Skeletal muscle tissue (tissue), 4 donors: ENCODE data around the gene MCAM. TPM values are rescaled to one million over a fixed set of nuclear protein-coding genes. Genes with fewer than 3 reads are reported as not detected.

Experiments
- H3K27ac ChIP-seq: one replicate; pipeline ENCODE4 v1.7.0; 2013; ENCODE audit warnings: mild to moderate bottlenecking, low read depth, low read length, inconsistent platforms
- H3K27me3 ChIP-seq, 3 donors: one replicate each; pipeline ENCODE4 v1.7.0; 2013; ENCODE audit warnings: low read length in 3 of 3; ENCODE audit not compliant: control insufficient read depth in 3 of 3, insufficient read depth in 3 of 3
- H3K36me3 ChIP-seq, 3 donors: one replicate each; pipeline ENCODE4 v1.7.0; 2013; ENCODE audit warnings: low read length in 3 of 3; ENCODE audit not compliant: control insufficient read depth in 3 of 3, insufficient read depth in 3 of 3
- H3K4me1 ChIP-seq, 3 donors: one replicate each; pipeline ENCODE4 v1.7.0; 2013; ENCODE audit warnings: low read length in 3 of 3, mild to moderate bottlenecking in 3 of 3; ENCODE audit not compliant: control insufficient read depth in 3 of 3, insufficient read depth in 3 of 3
- H3K4me3 ChIP-seq, 3 donors: one replicate each; pipeline ENCODE4 v1.7.0; 2013; ENCODE audit warnings: low read length in 3 of 3
- H3K9ac ChIP-seq, 3 donors: one replicate each; pipeline ENCODE4 v1.7.0; 2013; ENCODE audit warnings: low read length in 3 of 3, mild to moderate bottlenecking in 3 of 3, moderate library complexity in 2 of 3, low read depth in 1 of 3
- H3K9me3 ChIP-seq, 3 donors: one replicate each; pipeline ENCODE4 v1.7.0; 2013; ENCODE audit warnings: low read length in 3 of 3; ENCODE audit not compliant: control insufficient read depth in 3 of 3
- total RNA-seq: library from RNA; depleted of rRNA; stranded (reverse); fragments of >200 nt; gene quantifications from one replicate; pipeline ENCODE4 v1.2.3, GENCODE V29; 2014
- donor health status: Osteomylitis.

Gene MCAM
- total RNA-seq, 1 donor from 2014 or later = 120 TPM

DNA sequence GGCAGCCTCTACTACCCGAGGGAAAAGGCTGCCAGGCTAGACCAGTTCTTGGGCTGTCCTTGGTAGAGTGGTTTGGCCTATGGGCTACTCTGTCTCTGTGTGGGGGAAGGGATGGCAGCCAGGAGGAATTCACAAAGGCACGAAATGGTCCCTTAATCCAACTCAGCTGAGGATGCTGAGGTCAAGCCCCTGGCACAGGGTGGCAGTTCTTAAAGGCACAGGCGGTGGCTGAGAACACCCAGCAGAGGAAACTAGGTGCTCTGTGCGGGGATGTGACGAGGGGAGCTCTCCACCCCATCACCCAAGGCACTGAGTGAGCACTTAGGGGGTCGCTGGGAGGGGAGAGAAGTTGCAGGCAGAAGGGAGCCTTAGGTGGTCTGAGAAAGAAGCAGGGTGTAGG lies 29.7 kb upstream of the MCAM start, which contains the start of gene MFRP:
TSS of gene MFRP (minus strand) at position 101 of the 400 bp plus-strand sequence. CDS start 192 bp downstream, outside the sequence.
- peaks cover 0 to 12% (median 9%) of the 10 kb centered on the region in 3 donors for H3K27me3 ChIP-seq
- peak within 1 kb of the TSS; percentile 30 for H3K27ac ChIP-seq
- H3K36me3 ChIP-seq = no peaks in the 10 kb centered on the region
- H3K9ac ChIP-seq = no peak within 1 kb of the TSS
- no peaks in the 10 kb centered on the region for H3K9me3 ChIP-seq
- H3K4me1 ChIP-seq = peaks cover 11 to 25% (median 13%) of the 10 kb centered on the region in 3 donors
- no peak within 1 kb of the TSS for H3K4me3 ChIP-seq

- H3K9ac ChIP-seq = no peak overlapping the region
- H3K27me3 ChIP-seq = peaks cover 5 to 20% (median 17%) of the 10 kb centered on the region in 3 donors
- H3K4me3 ChIP-seq = no peak overlapping the region
- H3K27ac ChIP-seq = no peak overlapping the region
- no peaks in the 10 kb centered on the region for H3K36me3 ChIP-seq
- H3K4me1 ChIP-seq = peaks cover 19 to 35% (median 22%) of the 10 kb centered on the region in 3 donors
- H3K9me3 ChIP-seq = no peaks in the 10 kb centered on the region
Observed at GRCh38 chr11:119345685-119346084, 28.8 kb upstream of the MCAM start.

- Histone ChIP-seq H3K27ac (no peak overlapping the region), H3K4me1 (peaks cover 23 to 38% (median 33%) of the 10 kb centered on the region in 3 donors), H3K4me3 (no peak overlapping the region), H3K27me3 (peaks cover 5 to 20% (median 18%) of the 10 kb centered on the region in 3 donors), H3K9me3 (no peaks in the 10 kb centered on the region), H3K9ac (no peak overlapping the region), H3K36me3 (no peaks in the 10 kb centered on the region)
Observed at GRCh38 chr11:119344291-119345010, 27.5 kb upstream of the MCAM start.

GRCh38 chr11:119343726-119344125 lies 26.8 kb upstream of the MCAM start:
- H3K4me1 ChIP-seq = peaks cover 30 to 46% (median 40%) of the 10 kb centered on the region in 3 donors
- H3K4me3 ChIP-seq = no peak overlapping the region
- H3K9ac ChIP-seq = peak overlapping the region in 1 of 3 donors; percentile 8
- H3K27ac ChIP-seq = no peak overlapping the region
- no peaks in the 10 kb centered on the region for H3K36me3 ChIP-seq
- peaks cover 5 to 20% (median 18%) of the 10 kb centered on the region in 3 donors for H3K27me3 ChIP-seq
- no peaks in the 10 kb centered on the region for H3K9me3 ChIP-seq

DNA sequence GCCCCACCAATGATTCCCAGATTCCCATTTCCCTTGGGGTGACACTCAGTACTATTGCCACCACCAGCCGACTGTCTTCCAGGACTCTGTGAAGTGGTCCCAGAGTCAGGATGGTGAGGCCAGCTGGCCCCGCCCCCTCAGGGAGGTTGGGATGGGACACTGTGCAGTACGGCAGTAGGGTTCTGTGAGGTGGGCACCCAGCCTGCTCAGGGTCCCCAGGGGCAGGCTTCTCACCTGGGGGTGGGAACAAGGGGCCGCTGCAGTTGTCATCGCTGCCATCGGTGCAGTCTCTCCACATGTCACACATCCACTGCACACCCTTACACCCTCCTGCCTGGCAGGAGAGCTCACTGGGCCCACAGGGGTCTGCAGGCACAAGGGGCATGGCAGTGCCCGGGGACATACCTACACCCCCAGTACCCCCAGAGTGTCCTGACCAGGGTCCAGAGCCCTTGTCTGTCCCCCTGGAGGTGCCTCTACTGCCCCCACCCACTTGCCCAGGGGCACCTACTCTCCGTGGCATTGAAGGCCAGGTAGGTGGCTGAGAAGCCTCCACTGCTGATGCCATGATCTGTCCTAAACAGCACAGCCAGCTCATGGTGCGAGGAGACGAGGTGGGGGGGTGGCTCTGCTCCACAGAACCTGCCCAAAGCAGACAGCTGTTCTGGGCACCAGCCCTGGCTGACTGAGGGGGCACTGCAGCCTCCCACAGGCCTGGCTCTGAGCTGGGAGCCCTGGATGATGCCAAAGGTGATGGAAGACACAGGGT lies 25.6 kb upstream of the MCAM start:
- no peak overlapping the region for H3K9ac ChIP-seq
- no peaks in the 10 kb centered on the region for H3K9me3 ChIP-seq
- H3K27ac ChIP-seq = no peak overlapping the region
- H3K4me1 ChIP-seq = peaks cover 37 to 49% (median 43%) of the 10 kb centered on the region in 3 donors
- H3K4me3 ChIP-seq = no peak overlapping the region
- H3K27me3 ChIP-seq = peaks cover 5 to 20% (median 18%) of the 10 kb centered on the region in 3 donors
- no peaks in the 10 kb centered on the region for H3K36me3 ChIP-seq

DNA sequence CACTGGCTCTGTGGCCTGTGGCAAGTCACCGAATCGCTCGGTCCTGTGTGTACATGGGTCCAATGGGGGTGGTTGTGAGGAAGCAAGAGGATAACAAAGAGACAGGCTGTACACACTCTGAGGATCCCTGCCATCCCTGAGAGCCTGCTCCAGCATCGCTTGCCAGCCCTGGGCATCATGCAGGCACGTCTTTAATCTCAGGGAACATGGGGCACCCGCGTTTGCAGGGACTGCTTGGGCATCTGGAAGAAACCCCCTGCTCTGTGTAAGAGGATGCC lies 25.0 kb upstream of the MCAM start:
- Histone ChIP-seq H3K4me1 (peaks cover 42 to 50% (median 45%) of the 10 kb centered on the region in 3 donors), H3K27me3 (peaks cover 5 to 20% (median 18%) of the 10 kb centered on the region in 3 donors), H3K4me3 (no peak overlapping the region), H3K27ac (no peak overlapping the region), H3K9ac (no peak overlapping the region), H3K9me3 (no peaks in the 10 kb centered on the region), H3K36me3 (peaks cover 0 to 4% (median 2%) of the 10 kb centered on the region in 3 donors)

DNA sequence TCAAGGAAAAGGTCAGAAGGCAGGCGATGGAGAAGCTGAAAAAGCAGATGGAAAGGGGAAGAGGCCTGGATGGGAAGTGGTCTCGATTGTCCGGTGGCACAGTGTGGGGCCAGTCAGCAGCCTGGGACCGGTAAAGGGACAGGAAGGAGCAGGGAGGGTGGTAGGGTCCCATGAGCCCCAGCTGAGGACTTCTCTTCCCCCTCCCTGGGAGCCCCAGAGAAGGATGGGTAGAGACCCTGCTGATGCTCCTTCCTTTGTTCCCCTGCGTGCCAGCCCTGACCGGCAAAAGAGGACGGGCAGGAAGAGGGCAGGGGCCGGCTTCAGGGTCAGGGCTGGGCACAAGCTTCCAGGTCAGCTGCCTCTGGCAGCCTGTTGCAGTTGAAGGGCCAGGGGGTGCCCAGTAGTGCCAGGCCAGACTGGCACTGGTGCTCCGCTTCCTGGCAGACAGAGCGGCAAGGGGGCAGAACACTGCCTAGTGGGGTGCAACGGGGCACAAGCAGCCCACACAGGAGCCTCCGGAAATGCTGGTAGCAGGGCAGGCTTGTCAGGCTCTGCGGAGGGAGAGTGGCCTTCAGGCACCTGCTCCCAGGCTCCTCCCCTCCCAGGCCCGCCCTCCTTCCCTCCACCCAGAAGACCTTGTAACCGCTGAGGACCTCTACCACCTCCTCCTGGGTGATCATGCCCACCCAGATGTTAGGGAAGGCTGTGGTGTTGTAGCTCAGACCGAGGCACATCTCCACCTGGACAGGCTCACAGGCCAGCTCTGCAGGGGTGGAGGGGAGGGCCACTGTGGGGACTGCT lies 24.5 kb upstream of the MCAM start:
- Histone ChIP-seq H3K4me3 (peak overlapping the region; percentile 52 to 68 (median 56)), H3K4me1 (peaks cover 41 to 49% (median 49%) of the 10 kb centered on the region in 3 donors), H3K9ac (peak overlapping the region; percentile 38 to 73 (median 43))

DNA sequence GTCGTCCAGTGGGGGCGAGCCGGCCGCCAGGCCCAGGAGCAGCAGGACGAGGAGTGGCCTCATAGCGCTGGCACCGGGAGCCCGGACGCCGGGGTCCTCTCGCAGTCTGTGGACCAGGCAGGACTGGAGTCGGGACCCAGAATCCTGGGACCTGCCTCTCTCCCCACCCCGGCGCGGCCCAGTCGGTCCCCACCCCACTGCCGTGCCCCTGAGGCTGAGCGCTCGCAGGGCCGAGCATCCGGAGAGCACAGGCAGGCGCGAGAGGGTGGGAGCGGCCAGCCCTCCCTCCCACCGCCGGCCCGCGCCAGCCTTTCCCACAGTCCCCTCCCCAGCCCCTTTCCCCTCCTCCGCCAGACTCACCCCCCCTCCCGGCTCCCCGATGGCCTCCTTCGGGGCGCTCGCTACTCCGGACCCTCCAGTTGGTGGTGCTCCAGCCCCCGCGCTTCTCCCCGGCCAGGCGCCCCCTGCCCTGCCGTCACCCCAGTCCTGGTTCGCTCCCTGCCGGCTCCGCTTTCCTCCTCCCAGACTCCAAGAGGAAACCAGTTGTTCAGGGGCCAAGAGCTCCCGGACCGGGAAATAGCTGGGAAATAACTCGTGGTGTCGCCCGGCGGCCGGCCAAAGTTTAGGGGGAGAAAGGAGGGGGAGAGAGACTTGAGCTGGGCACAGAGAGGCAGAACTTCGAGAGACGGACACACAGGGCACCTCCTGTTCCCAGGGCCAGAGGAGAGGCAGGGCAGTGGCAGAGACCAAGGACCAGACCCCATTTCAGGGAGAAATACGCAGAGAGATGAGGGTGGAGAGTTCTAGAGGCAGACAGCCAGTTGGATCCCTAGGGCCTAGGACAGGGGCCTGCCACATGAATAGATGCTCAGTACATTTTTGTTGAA lies 23.6 kb upstream of the MCAM start, which contains the start of gene C1QTNF5:
TSS of gene C1QTNF5 (minus strand) at position 549 of the 887 bp plus-strand sequence. CDS start at position 63, 486 bp downstream.
- peaks cover 5 to 20% (median 18%) of the 10 kb centered on the region in 3 donors for H3K27me3 ChIP-seq
- no peaks in the 10 kb centered on the region for H3K9me3 ChIP-seq
- peak within 1 kb of the TSS; percentile 88 for H3K27ac ChIP-seq
- H3K4me1 ChIP-seq = peaks cover 49 to 56% (median 54%) of the 10 kb centered on the region in 3 donors
- peaks cover 6 to 14% (median 9%) of the 10 kb centered on the region in 3 donors for H3K36me3 ChIP-seq
- peak within 1 kb of the TSS; percentile 59 to 68 (median 63) for H3K4me3 ChIP-seq
- peak within 1 kb of the TSS; percentile 74 to 79 (median 76) for H3K9ac ChIP-seq

More for the DNA sequence above, 24.5 kb upstream of the MCAM start:
- peaks cover 2 to 8% (median 5%) of the 10 kb centered on the region in 3 donors for H3K36me3 ChIP-seq
- no peaks in the 10 kb centered on the region for H3K9me3 ChIP-seq
- H3K27ac ChIP-seq = peak overlapping the region; percentile 88
- peaks cover 5 to 20% (median 18%) of the 10 kb centered on the region in 3 donors for H3K27me3 ChIP-seq
